Inflammatory macrophage (primary cell): ENCODE results near the gene TOGARAM1.
A peak's percentile ranks its signal among the peaks of the same experiment; 100 is the strongest.

ENCODE experiments used
- DNase-seq, 2 donors: peaks; one replicate each; pipeline ENCODE4 v3.0.0-alpha.2; 2020 to 2022
- total RNA-seq, 18 experiments: gene quantifications; one replicate each; lab custom pipeline; 2026; ENCODE audit warnings: mixed read lengths in 6 of 18, inconsistent platforms in 2 of 18; lab: John Stamatoyannopoulos, UW

Gene TOGARAM1, protein sequence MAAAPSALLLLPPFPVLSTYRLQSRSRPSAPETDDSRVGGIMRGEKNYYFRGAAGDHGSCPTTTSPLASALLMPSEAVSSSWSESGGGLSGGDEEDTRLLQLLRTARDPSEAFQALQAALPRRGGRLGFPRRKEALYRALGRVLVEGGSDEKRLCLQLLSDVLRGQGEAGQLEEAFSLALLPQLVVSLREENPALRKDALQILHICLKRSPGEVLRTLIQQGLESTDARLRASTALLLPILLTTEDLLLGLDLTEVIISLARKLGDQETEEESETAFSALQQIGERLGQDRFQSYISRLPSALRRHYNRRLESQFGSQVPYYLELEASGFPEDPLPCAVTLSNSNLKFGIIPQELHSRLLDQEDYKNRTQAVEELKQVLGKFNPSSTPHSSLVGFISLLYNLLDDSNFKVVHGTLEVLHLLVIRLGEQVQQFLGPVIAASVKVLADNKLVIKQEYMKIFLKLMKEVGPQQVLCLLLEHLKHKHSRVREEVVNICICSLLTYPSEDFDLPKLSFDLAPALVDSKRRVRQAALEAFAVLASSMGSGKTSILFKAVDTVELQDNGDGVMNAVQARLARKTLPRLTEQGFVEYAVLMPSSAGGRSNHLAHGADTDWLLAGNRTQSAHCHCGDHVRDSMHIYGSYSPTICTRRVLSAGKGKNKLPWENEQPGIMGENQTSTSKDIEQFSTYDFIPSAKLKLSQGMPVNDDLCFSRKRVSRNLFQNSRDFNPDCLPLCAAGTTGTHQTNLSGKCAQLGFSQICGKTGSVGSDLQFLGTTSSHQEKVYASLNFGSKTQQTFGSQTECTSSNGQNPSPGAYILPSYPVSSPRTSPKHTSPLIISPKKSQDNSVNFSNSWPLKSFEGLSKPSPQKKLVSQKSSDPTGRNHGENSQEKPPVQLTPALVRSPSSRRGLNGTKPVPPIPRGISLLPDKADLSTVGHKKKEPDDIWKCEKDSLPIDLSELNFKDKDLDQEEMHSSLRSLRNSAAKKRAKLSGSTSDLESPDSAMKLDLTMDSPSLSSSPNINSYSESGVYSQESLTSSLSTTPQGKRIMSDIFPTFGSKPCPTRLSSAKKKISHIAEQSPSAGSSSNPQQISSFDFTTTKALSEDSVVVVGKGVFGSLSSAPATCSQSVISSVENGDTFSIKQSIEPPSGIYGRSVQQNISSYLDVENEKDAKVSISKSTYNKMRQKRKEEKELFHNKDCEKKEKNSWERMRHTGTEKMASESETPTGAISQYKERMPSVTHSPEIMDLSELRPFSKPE (N-terminal part only)
- total RNA-seq = 7.7 to 36.5 (median 24.7) reads per million in 18 experiments

DNA sequence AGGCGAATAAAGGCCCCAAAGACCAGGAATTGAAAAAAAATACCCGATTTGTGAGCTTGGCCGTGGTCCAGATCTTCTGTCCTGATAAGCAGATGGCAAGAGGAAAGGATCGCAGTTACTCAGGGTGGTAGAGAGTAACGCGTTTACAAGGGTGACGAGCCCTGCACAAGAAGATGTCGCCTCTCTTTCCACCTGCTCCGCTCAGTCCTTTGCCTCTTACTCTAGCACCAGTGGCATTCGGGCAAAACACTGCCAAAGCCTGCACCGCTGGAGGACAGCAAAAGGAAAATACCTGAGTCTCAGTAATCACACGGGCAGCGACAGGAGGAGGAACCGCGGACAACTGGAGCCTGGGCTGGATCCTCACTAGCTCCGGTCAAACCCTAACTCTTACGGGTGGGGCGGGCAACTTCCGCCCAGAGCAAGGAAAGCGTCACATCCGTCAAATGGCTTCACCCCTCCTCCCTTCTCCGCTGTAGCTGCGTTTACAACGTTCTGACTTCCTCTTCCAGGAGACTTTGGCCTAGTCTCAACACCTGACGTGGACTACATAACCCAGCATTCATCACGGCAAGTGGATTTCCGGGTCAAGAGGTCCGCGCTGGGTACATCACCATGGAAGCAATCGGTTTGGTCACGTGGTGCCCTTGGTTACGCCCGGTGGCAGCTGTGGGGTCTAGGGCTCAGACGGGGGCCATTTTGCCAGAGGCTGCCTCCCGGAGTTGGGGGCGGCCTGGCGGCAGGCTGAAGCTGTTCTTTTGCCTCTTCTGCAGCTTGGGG, at the start of gene TOGARAM1, which contains the start of gene KLHL28:
Gene TOGARAM1 (plus strand): TSS at position 637 of the 780 bp plus-strand sequence. CDS start 232 bp downstream, outside the sequence.
Gene KLHL28 (minus strand): TSS at position 394 of the 780 bp plus-strand sequence. CDS start 16,019 bp downstream, outside the sequence.
- peak; percentile 99 for DNase-seq

DNA sequence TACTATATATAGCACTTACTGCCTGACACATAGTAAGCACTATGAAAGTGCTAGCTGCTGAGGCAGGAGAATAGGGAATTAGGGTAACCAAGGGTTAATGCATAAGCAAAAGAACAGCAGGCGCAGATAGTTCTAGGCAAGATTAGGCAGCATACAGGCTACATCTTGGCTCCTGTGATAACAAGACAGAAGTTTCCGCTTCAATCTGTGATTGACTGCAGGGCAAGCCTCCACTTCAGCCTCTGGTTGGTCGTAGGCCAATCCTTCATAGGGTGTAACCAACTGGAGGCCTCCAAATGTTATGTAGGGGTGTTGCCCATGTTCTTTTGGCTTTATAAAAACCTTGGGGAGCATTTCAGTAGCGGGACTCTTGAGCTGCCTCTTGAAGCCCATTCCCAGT, 47.1 kb upstream of the TOGARAM1 start:
- DNase-seq = no peak

DNA sequence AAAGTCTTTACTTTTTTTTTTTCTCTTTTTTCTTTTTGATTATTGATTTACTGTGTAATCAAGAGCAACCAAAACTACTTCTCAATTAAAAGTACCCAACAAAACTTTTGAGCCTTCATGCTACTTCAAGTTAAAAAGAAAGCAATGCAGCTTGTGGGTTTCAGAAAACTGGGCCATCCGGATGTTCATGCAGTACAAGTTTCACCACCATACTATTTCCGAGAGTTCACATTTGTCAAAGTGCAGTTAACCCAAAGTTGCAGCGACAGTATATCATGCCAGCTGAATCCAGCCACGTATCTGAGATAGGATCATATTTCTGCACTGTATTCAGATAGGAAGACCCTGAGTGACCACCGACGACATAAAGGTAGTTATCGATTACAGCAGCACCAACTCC, 33.2 kb upstream of the TOGARAM1 start:
- no peak for DNase-seq

DNA sequence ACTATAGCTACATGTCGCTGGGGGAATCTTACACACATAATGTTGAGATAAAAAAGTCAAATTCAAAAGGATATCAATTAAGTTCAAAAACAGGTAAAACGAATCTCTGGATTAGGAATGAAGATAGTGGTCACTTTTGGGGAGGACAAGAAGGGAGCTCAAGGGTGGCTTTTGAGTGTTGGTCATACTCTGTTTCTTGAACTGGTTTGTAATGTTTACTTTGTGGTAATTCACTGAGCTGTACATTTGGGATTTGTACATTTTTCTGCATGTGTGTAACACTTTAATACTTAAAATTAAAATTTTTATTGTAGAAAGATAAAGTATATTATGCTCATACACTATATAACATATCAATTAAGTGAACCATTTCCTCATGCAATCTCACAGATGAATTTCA, 26.8 kb upstream of the TOGARAM1 start:
- DNase-seq = no peak

DNA sequence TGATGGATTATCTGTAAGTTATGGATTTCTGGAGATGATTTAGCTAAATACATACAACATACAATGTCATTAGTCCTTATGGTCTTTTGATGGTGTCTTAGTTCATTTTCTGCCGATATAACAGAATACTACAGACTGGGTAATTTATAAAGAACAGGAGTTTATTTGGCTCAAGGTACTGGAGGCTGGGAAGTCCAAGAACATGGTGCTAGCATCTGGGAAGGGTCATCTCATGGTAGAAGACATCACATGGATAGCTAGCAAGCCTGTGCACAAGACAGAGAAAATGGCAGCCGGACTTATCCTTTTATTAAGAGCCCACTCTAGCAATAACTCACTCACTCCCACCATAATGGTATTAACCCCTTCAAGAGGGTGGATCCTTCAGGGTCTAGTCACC, 24.4 kb upstream of the TOGARAM1 start:
- DNase-seq = no peak

DNA sequence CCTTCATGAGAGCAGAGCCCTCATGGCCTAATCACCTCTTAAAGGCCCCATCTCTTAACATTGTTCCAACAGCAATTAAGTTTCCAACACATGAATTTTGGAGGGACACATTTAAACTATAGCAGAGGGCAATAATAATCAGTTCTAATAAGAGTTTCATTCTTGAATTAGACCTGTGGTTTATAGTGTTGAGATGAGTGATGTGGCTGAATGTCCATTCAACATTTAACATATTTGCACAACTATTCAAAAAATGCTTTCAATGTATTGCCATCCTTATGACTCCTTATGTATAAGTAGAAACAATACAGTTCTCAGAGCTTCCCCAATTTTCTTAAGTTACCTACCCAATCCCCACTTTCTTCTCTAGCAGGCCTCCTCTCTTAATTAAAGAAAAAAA, 21.8 kb upstream of the TOGARAM1 start:
- DNase-seq = no peak

DNA sequence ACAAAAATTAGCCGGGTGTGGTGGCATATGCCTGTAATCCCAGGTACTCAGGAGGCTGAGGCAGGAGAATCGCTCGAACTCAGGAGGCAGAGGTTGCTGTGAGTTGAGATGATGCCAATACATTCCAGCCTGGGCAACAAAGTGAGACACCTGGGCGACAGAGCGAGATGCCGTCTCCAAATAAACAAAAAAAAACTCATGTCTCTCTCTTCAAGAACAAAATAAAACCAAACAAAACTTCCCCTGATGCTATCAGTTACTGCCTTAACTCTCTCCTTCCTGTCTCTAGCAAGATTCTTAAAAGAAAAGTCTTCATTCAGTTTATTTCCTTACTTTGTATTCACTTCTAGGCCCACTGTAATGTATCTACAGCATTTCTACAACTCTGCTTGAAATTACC, 21.0 kb upstream of the TOGARAM1 start:
- no peak for DNase-seq

DNA sequence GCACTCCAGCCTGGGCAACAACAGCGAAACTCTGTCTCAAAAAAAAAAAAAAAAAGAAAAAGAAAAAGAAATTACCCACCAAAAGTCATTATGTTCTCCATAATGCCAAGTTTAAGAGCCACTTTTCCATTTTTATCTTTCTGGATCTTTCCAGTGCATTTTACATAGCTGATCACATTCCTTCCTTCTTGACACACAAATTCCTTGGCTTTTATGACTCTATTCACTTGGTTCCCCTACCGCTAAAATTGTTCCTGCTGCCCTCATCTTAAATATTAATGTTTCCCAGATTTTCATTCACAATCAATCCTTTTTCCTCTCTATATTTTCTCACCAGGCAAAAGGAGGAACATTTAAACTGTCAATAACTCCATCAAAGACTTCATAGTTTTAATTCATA, 20.4 kb upstream of the TOGARAM1 start:
- DNase-seq = no peak

DNA sequence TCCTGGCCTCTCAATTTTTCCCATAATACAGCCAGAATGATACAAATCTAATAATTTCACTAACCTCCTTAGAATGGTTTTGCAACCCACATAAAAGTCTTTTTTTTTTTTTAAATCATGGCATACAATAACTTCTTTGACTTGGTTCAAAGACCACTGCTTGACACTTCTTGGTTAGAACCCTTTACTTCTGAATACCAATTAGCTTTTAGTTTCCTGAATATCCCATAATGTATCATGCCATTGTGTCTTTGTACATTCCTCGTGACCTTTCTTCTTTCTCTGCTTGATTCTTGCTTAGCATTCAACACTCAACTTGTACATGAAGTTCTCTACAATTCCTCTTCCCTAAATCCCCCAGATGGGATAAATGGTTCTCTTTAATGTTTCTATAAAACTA, 19.6 kb upstream of the TOGARAM1 start:
- no peak for DNase-seq

DNA sequence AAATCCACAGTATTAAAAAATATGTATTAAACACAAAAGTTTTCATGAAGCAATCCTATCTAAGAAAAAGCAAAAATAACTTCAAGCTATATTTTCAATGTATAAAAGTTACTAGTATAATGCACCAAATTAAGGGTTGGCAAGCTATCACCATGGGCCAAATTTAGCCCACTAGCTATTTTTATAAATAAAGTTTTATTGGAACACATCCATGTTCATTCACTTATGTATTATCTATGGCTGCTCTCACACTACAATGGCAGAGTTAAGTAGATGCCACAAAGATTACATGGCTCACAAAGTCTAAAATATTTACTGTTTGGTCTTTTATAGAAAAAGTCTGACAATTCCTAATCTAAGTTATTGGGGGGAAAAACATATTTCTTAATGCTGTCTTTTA, 17.9 kb upstream of the TOGARAM1 start:
- DNase-seq = no peak

DNA sequence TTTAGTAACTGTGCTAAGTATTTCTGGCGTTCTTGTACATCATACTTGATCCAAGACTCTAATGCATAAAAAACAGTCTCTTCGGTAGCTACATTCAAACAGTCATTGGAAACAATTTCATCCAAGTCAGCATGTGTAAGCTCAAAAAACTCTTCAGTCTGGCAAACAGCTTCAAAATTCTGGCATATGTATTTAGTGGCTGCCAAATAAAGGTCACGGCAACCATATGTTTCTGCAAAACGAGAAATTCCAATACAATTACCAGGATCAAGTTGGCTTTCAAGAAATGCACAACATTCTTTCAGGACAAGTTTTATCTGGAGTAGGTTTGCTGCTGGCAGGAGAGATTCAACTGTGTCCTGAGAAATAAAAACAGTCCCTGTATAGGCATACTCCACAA, 16.7 kb upstream of the TOGARAM1 start:
- no peak for DNase-seq

DNA sequence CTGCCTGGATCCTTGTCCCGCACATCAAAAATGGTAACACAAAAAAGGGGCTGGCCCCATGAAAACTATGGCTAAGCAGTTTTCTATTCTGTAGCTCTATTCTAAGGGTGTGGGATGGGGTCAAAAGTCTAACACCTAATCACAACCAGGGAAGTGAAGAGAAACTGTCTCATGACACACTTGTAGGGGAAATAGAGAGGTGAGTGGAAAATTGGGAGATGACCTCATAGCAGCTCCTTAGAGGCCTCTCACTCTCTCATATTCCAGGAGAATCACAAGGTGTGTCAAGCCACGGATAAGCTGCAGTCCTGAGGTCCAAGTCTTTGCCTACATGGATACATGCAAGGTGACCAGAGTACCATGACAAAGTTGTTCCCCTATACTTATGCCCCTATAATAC, 10.9 kb upstream of the TOGARAM1 start:
- DNase-seq = no peak

DNA sequence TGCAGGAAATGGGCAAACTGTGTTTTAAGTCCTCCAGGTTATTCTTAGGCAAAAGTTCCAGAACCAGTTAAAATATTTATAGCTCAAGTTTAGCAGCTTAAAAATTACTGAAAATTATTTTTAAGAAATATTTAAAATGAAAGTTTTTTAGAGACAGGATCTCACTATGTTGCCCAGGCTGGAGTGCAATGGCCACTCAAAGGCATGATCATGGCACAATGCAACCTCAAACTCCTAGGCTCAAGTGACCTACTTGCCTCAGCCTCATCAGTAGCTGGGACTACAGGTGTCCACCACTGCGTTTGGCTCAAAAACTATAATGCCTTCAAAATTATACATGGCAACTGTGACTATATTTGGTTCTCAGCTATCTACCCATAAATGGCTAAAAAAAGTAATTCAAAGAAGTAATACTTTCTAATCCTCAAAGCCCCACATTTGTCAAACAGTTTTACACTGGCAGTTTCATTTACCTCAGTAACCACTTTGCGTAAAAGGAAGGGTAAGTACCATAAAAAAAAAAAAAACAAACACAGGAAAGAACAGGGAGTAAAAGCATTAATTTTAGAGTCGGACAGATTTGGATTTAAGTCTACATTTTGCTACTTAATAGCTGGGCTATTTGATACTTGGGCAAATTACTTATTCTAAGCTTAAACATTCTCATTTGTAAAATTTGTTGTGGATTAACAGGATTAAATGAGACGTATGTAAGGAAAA, 9.4 kb upstream of the TOGARAM1 start:
- DNase-seq = no peak

DNA sequence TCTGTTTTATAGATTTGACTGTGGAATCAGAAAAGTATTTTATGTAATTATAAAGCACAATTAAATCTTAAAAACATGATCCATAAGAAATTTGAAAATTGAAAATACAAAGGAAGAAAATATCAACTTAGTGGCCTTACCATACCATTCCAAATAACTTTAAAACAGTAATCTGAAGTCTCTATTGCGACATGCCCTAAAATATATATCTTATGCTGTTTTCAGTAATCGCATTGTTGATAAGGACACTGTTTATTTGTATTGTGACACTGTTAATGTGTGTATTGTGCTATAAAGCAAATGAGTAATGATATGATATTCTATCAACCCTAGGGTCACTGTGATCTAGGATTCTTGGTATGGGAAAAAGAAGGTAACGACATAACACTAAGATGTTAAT, 7.2 kb upstream of the TOGARAM1 start:
- no peak for DNase-seq

DNA sequence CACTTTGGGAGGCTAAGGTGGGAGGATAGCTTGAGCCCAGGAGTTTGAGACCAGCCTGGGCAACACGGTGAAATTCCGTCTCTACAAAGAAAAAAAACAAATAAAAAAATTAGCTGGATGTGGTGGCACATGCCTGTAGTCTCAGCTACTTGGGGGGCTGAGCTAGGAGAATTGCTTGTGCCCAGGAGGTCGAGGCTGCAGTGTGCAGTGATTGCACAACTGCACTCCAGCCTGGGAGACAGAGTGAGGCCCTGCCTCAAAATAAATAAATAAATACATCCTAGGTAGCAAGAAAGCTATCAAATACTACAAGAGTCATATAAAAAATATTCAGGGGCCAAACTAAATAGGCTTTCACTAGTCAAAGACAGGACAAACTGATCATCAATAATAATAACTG, 6.5 kb upstream of the TOGARAM1 start:
- no peak for DNase-seq

DNA sequence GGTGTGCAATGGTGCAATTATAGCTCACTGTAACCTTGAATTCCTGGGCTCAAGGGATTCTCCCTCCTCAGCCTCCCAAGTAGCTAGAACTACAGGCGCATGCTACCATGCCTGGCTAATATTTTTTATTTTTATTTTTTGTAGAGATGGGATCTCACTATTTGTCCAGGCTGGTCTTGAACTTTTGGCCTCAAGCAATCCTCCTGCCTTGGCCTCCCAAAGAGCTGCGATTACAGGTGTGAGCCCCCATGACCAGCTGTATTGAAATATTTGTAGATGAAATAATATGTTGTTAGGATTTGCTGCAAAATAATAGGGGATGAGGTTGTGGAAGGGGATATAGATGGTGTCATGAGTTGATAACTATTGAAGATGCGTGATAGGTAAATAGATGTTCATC, 5.1 kb upstream of the TOGARAM1 start:
- no peak for DNase-seq

DNA sequence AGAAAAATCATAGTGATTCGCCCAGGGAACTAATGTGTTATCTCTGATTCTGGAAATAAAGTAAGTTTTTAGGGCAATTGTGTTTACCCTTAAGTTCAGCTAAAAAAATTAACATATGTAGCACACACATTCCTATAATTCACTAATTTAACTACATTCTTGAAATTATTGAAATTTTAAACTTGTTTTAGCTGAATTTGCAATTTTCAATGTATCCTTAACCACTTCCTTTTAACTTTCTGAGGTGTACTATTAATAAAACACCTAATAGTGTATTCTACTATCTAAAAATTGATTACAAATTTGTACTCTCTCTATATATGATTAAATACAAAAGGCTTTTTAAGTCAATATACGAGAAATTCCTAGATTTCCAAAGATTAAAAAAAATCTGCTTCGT, 2.5 kb upstream of the TOGARAM1 start:
- DNase-seq = no peak

DNA sequence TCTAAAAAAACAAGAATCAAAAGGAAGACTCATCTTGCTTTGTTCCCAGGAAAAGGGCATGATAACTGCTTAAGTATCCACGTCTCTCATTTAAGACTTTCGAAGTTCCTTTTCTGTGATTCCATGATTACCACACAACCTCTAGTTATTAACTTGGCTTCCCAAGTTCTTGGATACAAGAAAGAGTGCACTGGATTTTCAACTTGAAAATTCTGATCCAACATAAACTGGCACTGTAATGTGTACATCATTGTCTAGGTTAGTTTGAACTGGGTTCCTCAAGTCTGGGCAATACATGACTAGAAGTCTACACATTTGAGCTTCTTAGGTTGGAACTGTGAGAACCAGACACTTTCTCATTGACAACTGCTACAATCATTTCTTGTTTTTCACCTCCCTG, 1.8 kb upstream of the TOGARAM1 start:
- DNase-seq = no peak

DNA sequence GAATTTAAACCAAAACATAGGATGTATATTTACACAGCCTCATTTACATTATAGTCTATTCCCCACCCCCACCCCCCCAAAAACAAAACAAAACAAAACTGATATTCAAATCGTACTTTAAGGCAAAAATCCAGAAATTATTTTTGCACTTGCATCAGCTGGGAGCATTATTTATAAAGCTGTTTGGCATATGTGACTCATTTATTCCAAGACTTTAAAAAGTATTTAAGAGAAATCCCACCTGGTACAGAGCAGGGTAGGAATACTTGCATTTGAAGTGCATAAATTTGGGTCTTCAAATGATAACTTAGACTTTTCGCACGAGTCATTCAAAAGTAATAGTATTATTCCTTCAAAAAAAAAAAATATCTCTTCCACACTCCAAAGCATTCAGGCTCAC, 1.3 kb upstream of the TOGARAM1 start:
- no peak for DNase-seq

DNA sequence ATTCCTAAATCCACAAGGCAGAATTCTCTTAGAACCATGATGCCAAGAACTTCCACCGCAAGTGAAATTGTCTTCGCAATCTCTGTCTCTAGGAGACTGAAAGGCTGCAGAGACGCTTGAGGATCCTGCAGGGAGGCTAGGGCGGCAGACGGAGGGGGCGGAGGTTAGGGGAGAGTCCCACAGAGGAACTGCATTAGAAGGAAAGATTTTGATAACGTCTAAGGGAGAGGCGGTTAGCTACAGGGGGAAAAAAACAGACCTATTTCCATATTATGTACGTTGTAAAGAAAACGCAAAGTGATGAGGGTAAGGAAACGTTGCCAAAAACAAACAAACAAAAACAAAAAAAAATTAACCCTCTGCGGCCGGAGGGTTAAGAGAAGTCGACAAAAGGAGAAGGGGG, 838 bp upstream of the TOGARAM1 start:
- DNase-seq = peak; percentile 68 to 81

DNA sequence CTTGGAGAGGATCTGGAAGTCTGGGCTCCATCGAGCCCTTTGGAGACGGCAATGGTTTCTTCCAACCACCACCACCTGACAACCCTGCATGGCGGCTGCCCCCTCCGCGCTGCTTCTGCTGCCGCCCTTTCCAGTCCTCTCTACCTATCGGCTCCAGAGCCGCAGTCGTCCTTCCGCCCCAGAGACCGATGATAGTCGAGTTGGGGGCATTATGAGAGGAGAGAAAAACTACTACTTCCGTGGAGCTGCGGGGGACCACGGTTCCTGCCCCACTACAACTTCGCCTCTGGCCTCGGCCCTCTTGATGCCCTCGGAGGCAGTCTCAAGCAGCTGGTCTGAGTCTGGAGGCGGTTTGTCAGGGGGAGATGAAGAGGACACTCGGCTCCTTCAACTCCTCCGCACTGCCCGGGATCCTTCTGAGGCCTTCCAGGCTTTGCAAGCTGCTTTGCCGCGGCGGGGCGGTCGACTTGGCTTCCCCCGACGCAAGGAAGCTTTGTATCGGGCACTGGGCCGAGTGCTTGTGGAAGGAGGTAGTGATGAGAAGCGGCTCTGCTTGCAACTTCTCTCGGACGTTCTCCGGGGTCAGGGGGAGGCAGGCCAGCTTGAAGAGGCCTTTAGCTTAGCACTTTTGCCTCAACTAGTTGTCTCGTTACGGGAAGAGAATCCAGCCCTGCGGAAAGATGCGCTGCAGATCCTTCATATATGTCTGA, 499 bp downstream of the TOGARAM1 start:
- peak; percentile 29 to 41 for DNase-seq
